Fibroblast of skin of back (primary cell): ENCODE results near the gene LRRC30.

Source experiments
- DNase-seq: peaks from one replicate; pipeline ENCODE4 v3.0.0-alpha.2; 2013

Gene LRRC30

GRCh38 chr18:7237673-7238272 is 6.9 kb downstream of the LRRC30 start:
- no peak for DNase-seq

- DNase-seq: no peak
These were observed 12.0 kb downstream of the LRRC30 start for GRCh38 chr18:7242926-7243325.

- no peak for DNase-seq
These were observed 18.0 kb downstream of the LRRC30 start for GRCh38 chr18:7248877-7249276.

- no peak for DNase-seq
These were observed 23.3 kb downstream of the LRRC30 start for GRCh38 chr18:7254163-7254562.

- DNase-seq: no peak
These were observed 24.2 kb downstream of the LRRC30 start for GRCh38 chr18:7255054-7255453.

GRCh38 chr18:7255643-7256042 is 24.8 kb downstream of the LRRC30 start:
- DNase-seq: no peak

GRCh38 chr18:7256618-7257425 is 25.9 kb downstream of the LRRC30 start:
- no peak for DNase-seq

GRCh38 chr18:7257426-7257740 is 26.5 kb downstream of the LRRC30 start:
- no peak for DNase-seq

GRCh38 chr18:7259475-7259874 is 28.6 kb downstream of the LRRC30 start:
- DNase-seq: no peak

GRCh38 chr18:7261199-7261598 is 30.3 kb downstream of the LRRC30 start:
- DNase-seq: no peak

GRCh38 chr18:7267973-7268372 is 37.1 kb downstream of the LRRC30 start:
- no peak for DNase-seq

GRCh38 chr18:7269942-7270341 is 39.1 kb downstream of the LRRC30 start:
- no peak for DNase-seq

- DNase-seq: peak; percentile 66
These were observed 41.6 kb downstream of the LRRC30 start for GRCh38 chr18:7272311-7273049.

- peak; percentile 66 for DNase-seq
These were observed 42.5 kb downstream of the LRRC30 start for GRCh38 chr18:7273301-7273921.

- no peak for DNase-seq
These were observed 50.7 kb downstream of the LRRC30 start for GRCh38 chr18:7281579-7281978.
